Aortic smooth muscle cell (primary cell): Measurements from ENCODE around the gene FMR1. TPM values are rescaled to one million over a fixed set of nuclear protein-coding genes. Genes with fewer than 3 reads are reported as not detected.

Experiments used
- total RNA-seq: library from RNA; depleted of rRNA; stranded (reverse); fragments of >200 nt; gene quantifications from 2 replicates; pipeline ENCODE4 v1.2.3, GENCODE V29; 2014

The FMR1 gene
- total RNA-seq = 42.7 and 51.1 TPM in 2 replicates

GRCh38 chrX:147911192-147912022 is at the start of gene FMR1:
Gene FMR1 (plus strand): TSS chrX:147911919. CDS start chrX:147912180, 261 bp downstream.

GRCh38 chrX:147981038-147981752 is 69.5 kb downstream of the FMR1 start, which contains the start of gene FMR1NB:
Gene FMR1NB (plus strand): TSS chrX:147981337. CDS start chrX:147981403, 66 bp downstream.

Other genes with a start within 250 kb of the FMR1 start
- not detected in 2 replicates for gene FMR1NB, start 69.4 kb downstream of the FMR1 start, total RNA-seq